Neural cell (in vitro differentiated cells): ENCODE data around the gene VAPA. TPM values are rescaled to one million over a fixed set of nuclear protein-coding genes. Genes with fewer than 3 reads are reported as not detected.

ENCODE experiments used
- H2AFZ ChIP-seq: fragments of 200-600, 300-800 bp; sonication (generic), shearing (Covaris generic); 2 replicates; pipeline ENCODE4 v1.6.0; 2014; ENCODE audit warnings: low read depth, mild to moderate bottlenecking, antibody characterized with exemption, low read length, moderate library complexity
- H3F3A ChIP-seq: fragments of 200-600 bp; shearing (Covaris generic); 2 replicates; pipeline ENCODE4 v1.6.1; 2016; ENCODE audit warnings: mild to moderate bottlenecking, moderate library complexity, mixed read lengths, antibody characterized with exemption, low read length; ENCODE audit not compliant: insufficient read depth, poor library complexity, severe bottlenecking
- H3K27ac ChIP-seq: fragments of 200-600, 300-800 bp; sonication (generic), shearing (Covaris generic); 2 replicates; pipeline ENCODE4 v1.5.1; 2014; ENCODE audit warnings: mild to moderate bottlenecking, low read length, moderate library complexity
- H3K27me3 ChIP-seq: fragments of 300-800, 200-600 bp; sonication (generic), shearing (Covaris generic); 2 replicates; pipeline ENCODE4 v1.6.0; 2014; ENCODE audit warnings: mild to moderate bottlenecking, low read depth, low read length, moderate library complexity; ENCODE audit not compliant: insufficient read depth
- H3K36me3 ChIP-seq: fragments of 300-800, 200-600 bp; sonication (generic), shearing (Covaris generic); 2 replicates; pipeline ENCODE4 v1.5.1; 2014; ENCODE audit warnings: mild to moderate bottlenecking, antibody characterized with exemption, low read length, moderate library complexity; ENCODE audit not compliant: insufficient read depth
- H3K4me2 ChIP-seq: fragments of 300-800, 200-600 bp; sonication (generic), shearing (Covaris generic); 2 replicates; pipeline ENCODE4 v1.6.0; 2014; ENCODE audit warnings: mild to moderate bottlenecking, low read length
- H3K4me3 ChIP-seq: fragments of 300-800, 200-600 bp; sonication (generic), shearing (Covaris generic); 2 replicates; pipeline ENCODE4 v1.5.1; 2014; ENCODE audit warnings: mild to moderate bottlenecking, low read length, moderate library complexity
- H3K79me2 ChIP-seq: fragments of 200-600 bp; shearing (Covaris generic); replicated peaks from 2 replicates; pipeline ENCODE4 v1.6.0; 2014; ENCODE audit warnings: mild to moderate bottlenecking, low read length, moderate library complexity; ENCODE audit not compliant: insufficient read depth
- H3K9ac ChIP-seq: fragments of 300-800, 200-600 bp; sonication (generic), shearing (Covaris generic); 2 replicates; pipeline ENCODE4 v1.6.1; 2016; ENCODE audit warnings: mild to moderate bottlenecking, low read length, mixed read lengths
- H3K9me2 ChIP-seq: fragments of 200-600 bp; shearing (Covaris generic); 2 replicates; pipeline ENCODE4 v1.6.1; 2016; ENCODE audit warnings: mild to moderate bottlenecking, low read length, mixed read lengths; ENCODE audit not compliant: insufficient read depth
- H3K9me3 ChIP-seq: fragments of 200-600, 300-800 bp; sonication (generic), shearing (Covaris generic); 2 replicates; pipeline ENCODE4 v1.6.1; 2016; ENCODE audit warnings: mild to moderate bottlenecking, mixed run types, low read length, moderate library complexity, mixed read lengths
- H4K20me1 ChIP-seq: fragments of 200-600 bp; shearing (Covaris generic); 2 replicates; pipeline ENCODE4 v1.6.1; 2016; ENCODE audit warnings: mild to moderate bottlenecking, mixed run types; ENCODE audit not compliant: insufficient read depth
- CTCF ChIP-seq: fragments of 450-650 bp; IDR thresholded peaks from 2 replicates; pipeline ENCODE4 v1.5.1; 2014; ENCODE audit warnings: antibody characterized with exemption, mild to moderate bottlenecking, moderate library complexity; ENCODE audit not compliant: poor library complexity, severe bottlenecking
- EP300 ChIP-seq: fragments of 450-650 bp; conservative IDR thresholded peaks from 2 replicates; pipeline ENCODE4 v1.6.1; 2014; ENCODE audit warnings: antibody characterized with exemption, mild to moderate bottlenecking, moderate library complexity; ENCODE audit not compliant: poor library complexity, severe bottlenecking
- EZH2 ChIP-seq: fragments of 200-600, 300-800 bp; shearing (Covaris generic), sonication (generic); IDR thresholded peaks from 2 replicates; pipeline ENCODE4 v1.6.1; 2014; ENCODE audit warnings: antibody characterized with exemption, low read length, borderline replicate concordance, mild to moderate bottlenecking; ENCODE audit not compliant: insufficient read depth, poor library complexity, severe bottlenecking
- MXI1 ChIP-seq: fragments of 450-650 bp; conservative IDR thresholded peaks from 2 replicates; pipeline ENCODE4 v1.6.1; 2014; ENCODE audit warnings: antibody characterized with exemption, mild to moderate bottlenecking; ENCODE audit not compliant: poor library complexity, severe bottlenecking
- POLR2AphosphoS5 ChIP-seq: IDR thresholded peaks from 2 replicates; pipeline ENCODE4 v1.6.1; 2012
- RAD21 ChIP-seq: fragments of 450-650 bp; conservative IDR thresholded peaks from 2 replicates; pipeline ENCODE4 v1.6.1; 2014; ENCODE audit warnings: antibody characterized with exemption, mild to moderate bottlenecking, moderate library complexity
- REST ChIP-seq: IDR thresholded peaks from 2 replicates; pipeline ENCODE4 v1.6.1; 2012; ENCODE audit warnings: borderline replicate concordance
- SMC3 ChIP-seq: fragments of 450-650 bp; conservative IDR thresholded peaks from 2 replicates; pipeline ENCODE4 v1.6.1; 2014; ENCODE audit warnings: antibody characterized with exemption, mild to moderate bottlenecking, moderate library complexity; ENCODE audit not compliant: poor library complexity
- TAF1 ChIP-seq: IDR thresholded peaks from 2 replicates; pipeline ENCODE4 v1.6.1; 2012; ENCODE audit warnings: low read depth
- polyA plus RNA-seq: library from polyadenylated mRNA; depleted of rRNA; stranded (reverse); fragments of >200 nt; gene quantifications from 2 replicates; pipeline ENCODE4 v1.2.3, GENCODE V29; 2014

Gene VAPA
- polyA plus RNA-seq, 1 donor from 2014 or later: 317 TPM

- H3K27me3 ChIP-seq: no peaks in the 10 kb centered on the region
- peak overlapping the region; percentile 92 for H3K27ac ChIP-seq
- H3K4me2 ChIP-seq: no peak overlapping the region
- H3K9ac ChIP-seq: peak overlapping the region; percentile 97
- peak overlapping the region; percentile 42 for H2AFZ ChIP-seq
- peaks cover 29% of the 10 kb centered on the region for H4K20me1 ChIP-seq
- H3K36me3 ChIP-seq: no peaks in the 10 kb centered on the region
- no peaks in the 10 kb centered on the region for H3K9me2 ChIP-seq
- peaks cover 45% of the 10 kb centered on the region for H3K79me2 ChIP-seq
- no peak for TF ChIP-seq RAD21
- no peak for TF ChIP-seq EP300
- no peak for TF ChIP-seq TAF1
- H3F3A ChIP-seq: no peaks in the 10 kb centered on the region
- H3K4me3 ChIP-seq: peak overlapping the region; percentile 91
- no peaks in the 10 kb centered on the region for H3K9me3 ChIP-seq
These were observed 443 bp downstream of the VAPA start for GRCh38 chr18:9914334-9914583.

- Histone ChIP-seq H3K9me3 (no peaks in the 10 kb centered on the region), H4K20me1 (peaks cover 32% of the 10 kb centered on the region), H3K4me3 (peak overlapping the region; percentile 91), H3K79me2 (peaks cover 50% of the 10 kb centered on the region), H3K27me3 (no peaks in the 10 kb centered on the region), H3K27ac (peak overlapping the region; percentile 69), H2AFZ (no peak overlapping the region), H3K9ac (peak overlapping the region; percentile 97), H3F3A (no peaks in the 10 kb centered on the region), H3K9me2 (no peaks in the 10 kb centered on the region), H3K4me2 (peak overlapping the region; percentile 98), H3K36me3 (no peaks in the 10 kb centered on the region)
- TF ChIP-seq MXI1 (peak; percentile 74), CTCF (peak; percentile 8), RAD21 (peak; percentile 41), SMC3 (peak; percentile 57), EP300 (no peak), TAF1 (no peak), POLR2AphosphoS5 (no peak), REST (no peak), EZH2 (no peak)
These were observed 921 bp downstream of the VAPA start for GRCh38 chr18:9914584-9915290.
